GM23338 (cell line): Measurements from ENCODE around the gene NANOGP8.

ENCODE experiments used
- CREB1 ChIP-seq: fragments of 250-450 bp; sonication (Bioruptor Pico); IDR thresholded peaks from 2 replicates; pipeline ENCODE4 v1.5.0; 2020; ENCODE audit warnings: low read depth, mild to moderate bottlenecking, moderate library complexity
- EZH2 ChIP-seq: fragments of 200-600 bp; sonication (generic); IDR thresholded peaks from one replicate; pipeline ENCODE4 v1.8.0; 2017; ENCODE audit warnings: antibody characterized with exemption, mild to moderate bottlenecking, low read depth; ENCODE audit not compliant: unreplicated experiment
- EZH2phosphoT487 ChIP-seq: fragments of 200-600 bp; sonication (generic); IDR thresholded peaks from one replicate; pipeline ENCODE4 v1.8.1; 2018; ENCODE audit warnings: antibody characterized with exemption; ENCODE audit not compliant: unreplicated experiment
- POLR2AphosphoS5 ChIP-seq: IDR thresholded peaks from 2 replicates; pipeline ENCODE4 v1.6.1; 2016; ENCODE audit warnings: antibody characterized with exemption, low read depth
- STAT1 ChIP-seq: IDR thresholded peaks from one replicate; pipeline ENCODE4 v1.6.1; 2016; ENCODE audit warnings: antibody characterized with exemption; ENCODE audit not compliant: unreplicated experiment
- ZNF114 ChIP-seq: fragments of 250-450 bp; sonication (Bioruptor Pico); IDR thresholded peaks from 2 replicates; pipeline ENCODE4 v1.5.0; 2020; ENCODE audit warnings: mild to moderate bottlenecking, moderate library complexity
- TF ChIP-seq, protein P1 (sequence below), 2 experiments: fragments of 200-600 bp in 1 of 2; sonication (generic) in 1 of 2; conservative IDR thresholded peaks; 2 replicates each; pipeline versions ENCODE4 v1.5.1 to v1.6.1; 2016 to 2017; ENCODE audit warnings: antibody characterized with exemption in 2 of 2, low read depth in 2 of 2, mild to moderate bottlenecking in 2 of 2, moderate library complexity in 1 of 2
- TF ChIP-seq, protein P2 (sequence below): IDR thresholded peaks from one replicate; pipeline ENCODE4 v1.6.1; 2018; ENCODE audit warnings: antibody characterized with exemption; ENCODE audit not compliant: unreplicated experiment
- TF ChIP-seq, protein P3 (sequence below): IDR thresholded peaks from 2 replicates; pipeline ENCODE4 v1.6.1; 2016; ENCODE audit warnings: antibody characterized with exemption

DNA sequence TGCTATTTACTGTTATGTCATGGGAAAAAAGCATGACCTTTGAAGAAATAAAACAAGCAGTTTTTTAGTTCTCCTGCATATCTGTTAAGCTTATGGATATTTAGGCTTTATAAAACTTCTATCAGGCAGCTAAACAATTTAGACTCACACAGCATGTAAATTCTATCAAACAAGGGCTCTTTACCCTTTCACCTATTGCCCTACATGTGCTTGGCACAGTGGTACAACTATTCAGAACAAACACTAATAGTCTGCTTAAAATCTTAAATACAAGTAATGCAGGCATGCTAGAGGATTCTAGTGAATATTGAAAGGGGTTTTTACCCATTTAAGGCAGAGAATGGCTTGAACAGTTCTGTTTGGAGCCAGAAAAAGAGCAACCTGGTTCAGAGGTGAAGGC, 23.4 kb upstream of the NANOGP8 start:
- TF ChIP-seq EZH2 (no peak), POLR2AphosphoS5 (no peak), EZH2phosphoT487 (no peak), STAT1 (no peak), ZNF114 (CRISPR knock-in tag) (no peak), CREB1 (no peak)
- TF ChIP-seq, protein P1, sequence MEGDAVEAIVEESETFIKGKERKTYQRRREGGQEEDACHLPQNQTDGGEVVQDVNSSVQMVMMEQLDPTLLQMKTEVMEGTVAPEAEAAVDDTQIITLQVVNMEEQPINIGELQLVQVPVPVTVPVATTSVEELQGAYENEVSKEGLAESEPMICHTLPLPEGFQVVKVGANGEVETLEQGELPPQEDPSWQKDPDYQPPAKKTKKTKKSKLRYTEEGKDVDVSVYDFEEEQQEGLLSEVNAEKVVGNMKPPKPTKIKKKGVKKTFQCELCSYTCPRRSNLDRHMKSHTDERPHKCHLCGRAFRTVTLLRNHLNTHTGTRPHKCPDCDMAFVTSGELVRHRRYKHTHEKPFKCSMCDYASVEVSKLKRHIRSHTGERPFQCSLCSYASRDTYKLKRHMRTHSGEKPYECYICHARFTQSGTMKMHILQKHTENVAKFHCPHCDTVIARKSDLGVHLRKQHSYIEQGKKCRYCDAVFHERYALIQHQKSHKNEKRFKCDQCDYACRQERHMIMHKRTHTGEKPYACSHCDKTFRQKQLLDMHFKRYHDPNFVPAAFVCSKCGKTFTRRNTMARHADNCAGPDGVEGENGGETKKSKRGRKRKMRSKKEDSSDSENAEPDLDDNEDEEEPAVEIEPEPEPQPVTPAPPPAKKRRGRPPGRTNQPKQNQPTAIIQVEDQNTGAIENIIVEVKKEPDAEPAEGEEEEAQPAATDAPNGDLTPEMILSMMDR (conservative IDR thresholded peaks at IDR 0.05; ENCODE audit: low read depth in 2 of 2), result no peak
- TF ChIP-seq, protein P2, sequence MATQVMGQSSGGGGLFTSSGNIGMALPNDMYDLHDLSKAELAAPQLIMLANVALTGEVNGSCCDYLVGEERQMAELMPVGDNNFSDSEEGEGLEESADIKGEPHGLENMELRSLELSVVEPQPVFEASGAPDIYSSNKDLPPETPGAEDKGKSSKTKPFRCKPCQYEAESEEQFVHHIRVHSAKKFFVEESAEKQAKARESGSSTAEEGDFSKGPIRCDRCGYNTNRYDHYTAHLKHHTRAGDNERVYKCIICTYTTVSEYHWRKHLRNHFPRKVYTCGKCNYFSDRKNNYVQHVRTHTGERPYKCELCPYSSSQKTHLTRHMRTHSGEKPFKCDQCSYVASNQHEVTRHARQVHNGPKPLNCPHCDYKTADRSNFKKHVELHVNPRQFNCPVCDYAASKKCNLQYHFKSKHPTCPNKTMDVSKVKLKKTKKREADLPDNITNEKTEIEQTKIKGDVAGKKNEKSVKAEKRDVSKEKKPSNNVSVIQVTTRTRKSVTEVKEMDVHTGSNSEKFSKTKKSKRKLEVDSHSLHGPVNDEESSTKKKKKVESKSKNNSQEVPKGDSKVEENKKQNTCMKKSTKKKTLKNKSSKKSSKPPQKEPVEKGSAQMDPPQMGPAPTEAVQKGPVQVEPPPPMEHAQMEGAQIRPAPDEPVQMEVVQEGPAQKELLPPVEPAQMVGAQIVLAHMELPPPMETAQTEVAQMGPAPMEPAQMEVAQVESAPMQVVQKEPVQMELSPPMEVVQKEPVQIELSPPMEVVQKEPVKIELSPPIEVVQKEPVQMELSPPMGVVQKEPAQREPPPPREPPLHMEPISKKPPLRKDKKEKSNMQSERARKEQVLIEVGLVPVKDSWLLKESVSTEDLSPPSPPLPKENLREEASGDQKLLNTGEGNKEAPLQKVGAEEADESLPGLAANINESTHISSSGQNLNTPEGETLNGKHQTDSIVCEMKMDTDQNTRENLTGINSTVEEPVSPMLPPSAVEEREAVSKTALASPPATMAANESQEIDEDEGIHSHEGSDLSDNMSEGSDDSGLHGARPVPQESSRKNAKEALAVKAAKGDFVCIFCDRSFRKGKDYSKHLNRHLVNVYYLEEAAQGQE, result no peak
- TF ChIP-seq, protein P3, sequence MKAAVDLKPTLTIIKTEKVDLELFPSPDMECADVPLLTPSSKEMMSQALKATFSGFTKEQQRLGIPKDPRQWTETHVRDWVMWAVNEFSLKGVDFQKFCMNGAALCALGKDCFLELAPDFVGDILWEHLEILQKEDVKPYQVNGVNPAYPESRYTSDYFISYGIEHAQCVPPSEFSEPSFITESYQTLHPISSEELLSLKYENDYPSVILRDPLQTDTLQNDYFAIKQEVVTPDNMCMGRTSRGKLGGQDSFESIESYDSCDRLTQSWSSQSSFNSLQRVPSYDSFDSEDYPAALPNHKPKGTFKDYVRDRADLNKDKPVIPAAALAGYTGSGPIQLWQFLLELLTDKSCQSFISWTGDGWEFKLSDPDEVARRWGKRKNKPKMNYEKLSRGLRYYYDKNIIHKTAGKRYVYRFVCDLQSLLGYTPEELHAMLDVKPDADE, result no peak
